ENCODE results near the gene RTKN. TPM values are rescaled to one million over a fixed set of nuclear protein-coding genes. Genes with fewer than 3 reads are reported as not detected.

The RTKN gene
- total and polyA plus RNA-seq, 2 of the 13 experiments (the other 11 are each of a cell fraction or from before 2014, with no cell fraction given) = 159 to 166 TPM

DNA sequence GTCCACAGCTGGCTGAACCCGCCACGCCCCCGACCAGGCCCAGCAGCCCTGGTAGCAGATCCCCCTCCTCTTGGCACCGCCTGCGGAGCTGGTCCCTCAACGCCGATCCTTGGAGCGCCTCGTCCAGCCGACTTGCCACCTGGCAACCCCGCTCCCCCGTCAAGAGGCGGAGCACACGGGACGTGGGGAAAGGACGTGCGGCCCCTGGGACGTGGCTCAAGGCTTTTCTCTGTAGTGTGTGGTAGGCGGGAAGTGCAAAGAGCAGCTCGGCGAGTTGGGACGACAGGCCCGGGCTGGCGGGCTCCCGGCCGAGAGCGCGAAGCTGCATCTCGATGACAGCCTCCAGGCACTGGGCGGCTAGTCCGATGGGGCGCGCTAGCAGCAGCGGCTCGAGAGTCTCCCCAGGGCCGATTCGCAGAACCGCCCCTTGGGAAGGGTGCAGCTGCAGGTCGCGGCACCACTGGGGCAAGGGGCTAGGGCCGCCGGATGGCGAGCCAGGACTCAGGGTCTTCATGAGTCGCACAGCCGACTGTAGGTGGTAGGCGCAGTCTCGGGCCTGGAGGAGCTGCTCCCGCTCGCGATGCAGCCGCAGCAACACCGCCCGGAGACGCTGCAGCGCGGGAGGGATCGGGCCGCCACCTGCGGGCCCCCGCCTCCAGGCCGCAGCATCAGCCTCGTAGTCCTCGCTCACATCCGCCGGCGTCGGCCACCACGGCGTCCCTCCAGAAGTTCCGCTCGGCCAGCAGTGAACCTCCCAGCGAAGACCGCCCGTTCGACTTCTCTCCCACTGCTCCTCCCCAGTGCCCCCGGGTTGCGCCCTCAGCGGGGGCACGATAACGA, 40.4 kb upstream of the RTKN start (continued):
- TF ChIP-seq, protein P1, sequence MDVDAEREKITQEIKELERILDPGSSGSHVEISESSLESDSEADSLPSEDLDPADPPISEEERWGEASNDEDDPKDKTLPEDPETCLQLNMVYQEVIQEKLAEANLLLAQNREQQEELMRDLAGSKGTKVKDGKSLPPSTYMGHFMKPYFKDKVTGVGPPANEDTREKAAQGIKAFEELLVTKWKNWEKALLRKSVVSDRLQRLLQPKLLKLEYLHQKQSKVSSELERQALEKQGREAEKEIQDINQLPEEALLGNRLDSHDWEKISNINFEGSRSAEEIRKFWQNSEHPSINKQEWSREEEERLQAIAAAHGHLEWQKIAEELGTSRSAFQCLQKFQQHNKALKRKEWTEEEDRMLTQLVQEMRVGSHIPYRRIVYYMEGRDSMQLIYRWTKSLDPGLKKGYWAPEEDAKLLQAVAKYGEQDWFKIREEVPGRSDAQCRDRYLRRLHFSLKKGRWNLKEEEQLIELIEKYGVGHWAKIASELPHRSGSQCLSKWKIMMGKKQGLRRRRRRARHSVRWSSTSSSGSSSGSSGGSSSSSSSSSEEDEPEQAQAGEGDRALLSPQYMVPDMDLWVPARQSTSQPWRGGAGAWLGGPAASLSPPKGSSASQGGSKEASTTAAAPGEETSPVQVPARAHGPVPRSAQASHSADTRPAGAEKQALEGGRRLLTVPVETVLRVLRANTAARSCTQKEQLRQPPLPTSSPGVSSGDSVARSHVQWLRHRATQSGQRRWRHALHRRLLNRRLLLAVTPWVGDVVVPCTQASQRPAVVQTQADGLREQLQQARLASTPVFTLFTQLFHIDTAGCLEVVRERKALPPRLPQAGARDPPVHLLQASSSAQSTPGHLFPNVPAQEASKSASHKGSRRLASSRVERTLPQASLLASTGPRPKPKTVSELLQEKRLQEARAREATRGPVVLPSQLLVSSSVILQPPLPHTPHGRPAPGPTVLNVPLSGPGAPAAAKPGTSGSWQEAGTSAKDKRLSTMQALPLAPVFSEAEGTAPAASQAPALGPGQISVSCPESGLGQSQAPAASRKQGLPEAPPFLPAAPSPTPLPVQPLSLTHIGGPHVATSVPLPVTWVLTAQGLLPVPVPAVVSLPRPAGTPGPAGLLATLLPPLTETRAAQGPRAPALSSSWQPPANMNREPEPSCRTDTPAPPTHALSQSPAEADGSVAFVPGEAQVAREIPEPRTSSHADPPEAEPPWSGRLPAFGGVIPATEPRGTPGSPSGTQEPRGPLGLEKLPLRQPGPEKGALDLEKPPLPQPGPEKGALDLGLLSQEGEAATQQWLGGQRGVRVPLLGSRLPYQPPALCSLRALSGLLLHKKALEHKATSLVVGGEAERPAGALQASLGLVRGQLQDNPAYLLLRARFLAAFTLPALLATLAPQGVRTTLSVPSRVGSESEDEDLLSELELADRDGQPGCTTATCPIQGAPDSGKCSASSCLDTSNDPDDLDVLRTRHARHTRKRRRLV (CRISPR knock-in tag; IDR thresholded peaks at IDR 0.05) = no peak; the same call in none of the 2 replicates
- TF ChIP-seq MAFK (conservative IDR thresholded peaks at IDR 0.05 in 1 of 2, IDR thresholded peaks at IDR 0.05 in 1 of 2; ENCODE audit: low read length in 2 of 2) = no peak
- no peak for TF ChIP-seq FIP1L1 (IDR thresholded peaks at IDR 0.05; ENCODE audit: borderline replicate concordance, insufficient read depth, low read depth, low read length)
- TF ChIP-seq GATAD2A (CRISPR knock-in tag; IDR thresholded peaks at IDR 0.05) = no peak
- TF ChIP-seq BHLHE40 (IDR thresholded peaks at IDR 0.05; ENCODE audit: low read length) = no peak
- TF ChIP-seq RCOR2 (CRISPR knock-in tag; IDR thresholded peaks at IDR 0.05) = no peak
- TF ChIP-seq ZNF839 (CRISPR knock-in tag; IDR thresholded peaks at IDR 0.05; ENCODE audit: borderline replicate concordance) = no peak; the same call in 1 of the 2 replicates
- TF ChIP-seq SMAD9 (CRISPR knock-in tag; IDR thresholded peaks at IDR 0.05) = peak; percentile 25; the same call in 1 of the 2 replicates
- TF ChIP-seq ZFP36L2 (CRISPR knock-in tag; IDR thresholded peaks at IDR 0.05) = 0 out of 2 replicates have a peak, but pooled peaks have one; percentile 13
- peak; percentile 72 for TF ChIP-seq ZNF777 (CRISPR knock-in tag; IDR thresholded peaks at IDR 0.05)
- 0 out of 2 replicates have a peak, but pooled peaks have one; percentile 17 for TF ChIP-seq ZNF607 (CRISPR knock-in tag; IDR thresholded peaks at IDR 0.05; ENCODE audit: borderline replicate concordance)
- TF ChIP-seq, protein P2, sequence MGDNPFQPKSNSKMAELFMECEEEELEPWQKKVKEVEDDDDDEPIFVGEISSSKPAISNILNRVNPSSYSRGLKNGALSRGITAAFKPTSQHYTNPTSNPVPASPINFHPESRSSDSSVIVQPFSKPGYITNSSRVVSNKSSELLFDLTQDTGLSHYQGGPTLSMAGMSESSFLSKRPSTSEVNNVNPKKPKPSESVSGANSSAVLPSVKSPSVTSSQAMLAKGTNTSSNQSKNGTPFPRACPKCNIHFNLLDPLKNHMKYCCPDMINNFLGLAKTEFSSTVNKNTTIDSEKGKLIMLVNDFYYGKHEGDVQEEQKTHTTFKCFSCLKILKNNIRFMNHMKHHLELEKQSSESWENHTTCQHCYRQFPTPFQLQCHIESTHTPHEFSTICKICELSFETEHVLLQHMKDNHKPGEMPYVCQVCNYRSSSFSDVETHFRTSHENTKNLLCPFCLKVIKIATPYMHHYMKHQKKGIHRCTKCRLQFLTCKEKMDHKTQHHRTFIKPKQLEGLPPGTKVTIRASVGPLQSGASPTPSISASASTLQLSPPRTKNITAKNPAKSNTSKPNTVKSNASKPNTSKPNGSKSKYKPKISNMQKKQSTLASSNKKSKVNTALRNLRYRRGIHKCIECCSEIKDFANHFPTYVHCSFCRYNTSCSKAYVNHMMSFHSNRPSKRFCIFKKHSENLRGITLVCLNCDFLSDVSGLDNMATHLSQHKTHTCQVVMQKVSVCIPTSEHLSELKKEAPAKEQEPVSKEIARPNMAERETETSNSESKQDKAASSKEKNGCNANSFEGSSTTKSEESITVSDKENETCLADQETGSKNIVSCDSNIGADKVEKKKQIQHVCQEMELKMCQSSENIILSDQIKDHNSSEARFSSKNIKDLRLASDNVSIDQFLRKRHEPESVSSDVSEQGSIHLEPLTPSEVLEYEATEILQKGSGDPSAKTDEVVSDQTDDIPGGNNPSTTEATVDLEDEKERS (CRISPR knock-in tag; IDR thresholded peaks at IDR 0.05) = no peak
- TF ChIP-seq, protein P3, sequence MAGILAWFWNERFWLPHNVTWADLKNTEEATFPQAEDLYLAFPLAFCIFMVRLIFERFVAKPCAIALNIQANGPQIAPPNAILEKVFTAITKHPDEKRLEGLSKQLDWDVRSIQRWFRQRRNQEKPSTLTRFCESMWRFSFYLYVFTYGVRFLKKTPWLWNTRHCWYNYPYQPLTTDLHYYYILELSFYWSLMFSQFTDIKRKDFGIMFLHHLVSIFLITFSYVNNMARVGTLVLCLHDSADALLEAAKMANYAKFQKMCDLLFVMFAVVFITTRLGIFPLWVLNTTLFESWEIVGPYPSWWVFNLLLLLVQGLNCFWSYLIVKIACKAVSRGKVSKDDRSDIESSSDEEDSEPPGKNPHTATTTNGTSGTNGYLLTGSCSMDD (CRISPR knock-in tag; IDR thresholded peaks at IDR 0.05) = peak; percentile 34; the same call in 1 of the 2 replicates
- TF ChIP-seq, protein P4, sequence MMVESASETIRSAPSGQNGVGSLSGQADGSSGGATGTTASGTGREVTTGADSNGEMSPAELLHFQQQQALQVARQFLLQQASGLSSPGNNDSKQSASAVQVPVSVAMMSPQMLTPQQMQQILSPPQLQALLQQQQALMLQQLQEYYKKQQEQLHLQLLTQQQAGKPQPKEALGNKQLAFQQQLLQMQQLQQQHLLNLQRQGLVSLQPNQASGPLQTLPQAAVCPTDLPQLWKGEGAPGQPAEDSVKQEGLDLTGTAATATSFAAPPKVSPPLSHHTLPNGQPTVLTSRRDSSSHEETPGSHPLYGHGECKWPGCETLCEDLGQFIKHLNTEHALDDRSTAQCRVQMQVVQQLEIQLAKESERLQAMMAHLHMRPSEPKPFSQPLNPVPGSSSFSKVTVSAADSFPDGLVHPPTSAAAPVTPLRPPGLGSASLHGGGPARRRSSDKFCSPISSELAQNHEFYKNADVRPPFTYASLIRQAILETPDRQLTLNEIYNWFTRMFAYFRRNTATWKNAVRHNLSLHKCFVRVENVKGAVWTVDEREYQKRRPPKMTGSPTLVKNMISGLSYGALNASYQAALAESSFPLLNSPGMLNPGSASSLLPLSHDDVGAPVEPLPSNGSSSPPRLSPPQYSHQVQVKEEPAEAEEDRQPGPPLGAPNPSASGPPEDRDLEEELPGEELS (CRISPR knock-in tag; IDR thresholded peaks at IDR 0.05) = no peak
- TF ChIP-seq SMAD3 (CRISPR knock-in tag; IDR thresholded peaks at IDR 0.05) = no peak
- TF ChIP-seq, protein P5, sequence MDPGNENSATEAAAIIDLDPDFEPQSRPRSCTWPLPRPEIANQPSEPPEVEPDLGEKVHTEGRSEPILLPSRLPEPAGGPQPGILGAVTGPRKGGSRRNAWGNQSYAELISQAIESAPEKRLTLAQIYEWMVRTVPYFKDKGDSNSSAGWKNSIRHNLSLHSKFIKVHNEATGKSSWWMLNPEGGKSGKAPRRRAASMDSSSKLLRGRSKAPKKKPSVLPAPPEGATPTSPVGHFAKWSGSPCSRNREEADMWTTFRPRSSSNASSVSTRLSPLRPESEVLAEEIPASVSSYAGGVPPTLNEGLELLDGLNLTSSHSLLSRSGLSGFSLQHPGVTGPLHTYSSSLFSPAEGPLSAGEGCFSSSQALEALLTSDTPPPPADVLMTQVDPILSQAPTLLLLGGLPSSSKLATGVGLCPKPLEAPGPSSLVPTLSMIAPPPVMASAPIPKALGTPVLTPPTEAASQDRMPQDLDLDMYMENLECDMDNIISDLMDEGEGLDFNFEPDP (CRISPR knock-in tag; conservative IDR thresholded peaks at IDR 0.05) = peak; percentile 99
